Testis (tissue), 2 donors: ENCODE data around the gene TGM2.

Source experiments
- POLR2A ChIP-seq: fragments of 450-650 bp; IDR thresholded peaks from one replicate; pipeline ENCODE4 v1.6.1; 2017; ENCODE audit warnings: antibody characterized with exemption, mild to moderate bottlenecking, moderate library complexity
- TF ChIP-seq, protein P1 (sequence below), 3 experiments: fragments of 450-650 bp in 2 of 3; fragments of 200-600 bp in 1 of 3; sonication (generic) in 1 of 3; IDR thresholded peaks; one replicate each; pipeline ENCODE4 v1.5.1; 2016 to 2019; ENCODE audit warnings: antibody characterized with exemption in 3 of 3, mild to moderate bottlenecking in 2 of 3, moderate library complexity in 1 of 3

DNA sequence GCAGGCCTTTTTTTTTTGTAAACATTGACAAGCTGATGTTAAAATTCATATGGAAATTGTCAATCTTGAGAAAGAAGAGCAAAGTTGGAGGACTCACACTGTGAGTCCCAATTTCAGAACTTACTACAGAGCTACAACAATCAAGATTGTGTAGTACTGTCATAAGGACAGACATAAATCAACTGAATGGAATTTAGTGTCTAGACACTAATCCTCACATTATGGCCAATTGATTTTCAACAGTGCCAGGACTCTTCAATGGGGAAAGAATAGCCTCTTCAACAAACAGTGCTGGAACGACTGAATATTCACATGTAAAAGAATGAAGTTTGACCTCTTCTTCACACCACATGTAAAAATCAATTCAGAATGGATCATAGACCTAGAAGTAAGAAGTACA is 60.8 kb downstream of the TGM2 start:
- TF ChIP-seq POLR2A: no peak
- TF ChIP-seq, protein P1, sequence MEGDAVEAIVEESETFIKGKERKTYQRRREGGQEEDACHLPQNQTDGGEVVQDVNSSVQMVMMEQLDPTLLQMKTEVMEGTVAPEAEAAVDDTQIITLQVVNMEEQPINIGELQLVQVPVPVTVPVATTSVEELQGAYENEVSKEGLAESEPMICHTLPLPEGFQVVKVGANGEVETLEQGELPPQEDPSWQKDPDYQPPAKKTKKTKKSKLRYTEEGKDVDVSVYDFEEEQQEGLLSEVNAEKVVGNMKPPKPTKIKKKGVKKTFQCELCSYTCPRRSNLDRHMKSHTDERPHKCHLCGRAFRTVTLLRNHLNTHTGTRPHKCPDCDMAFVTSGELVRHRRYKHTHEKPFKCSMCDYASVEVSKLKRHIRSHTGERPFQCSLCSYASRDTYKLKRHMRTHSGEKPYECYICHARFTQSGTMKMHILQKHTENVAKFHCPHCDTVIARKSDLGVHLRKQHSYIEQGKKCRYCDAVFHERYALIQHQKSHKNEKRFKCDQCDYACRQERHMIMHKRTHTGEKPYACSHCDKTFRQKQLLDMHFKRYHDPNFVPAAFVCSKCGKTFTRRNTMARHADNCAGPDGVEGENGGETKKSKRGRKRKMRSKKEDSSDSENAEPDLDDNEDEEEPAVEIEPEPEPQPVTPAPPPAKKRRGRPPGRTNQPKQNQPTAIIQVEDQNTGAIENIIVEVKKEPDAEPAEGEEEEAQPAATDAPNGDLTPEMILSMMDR (IDR thresholded peaks at IDR 0.05): no peak
